Measurements from ENCODE around the gene GARS1.
"Not testable (repeated sequence)": the region's sequence is repeated elsewhere in the genome, so short reads cannot be mapped to it uniquely, and the experiment has no call there.

GARS1 gene

DNA sequence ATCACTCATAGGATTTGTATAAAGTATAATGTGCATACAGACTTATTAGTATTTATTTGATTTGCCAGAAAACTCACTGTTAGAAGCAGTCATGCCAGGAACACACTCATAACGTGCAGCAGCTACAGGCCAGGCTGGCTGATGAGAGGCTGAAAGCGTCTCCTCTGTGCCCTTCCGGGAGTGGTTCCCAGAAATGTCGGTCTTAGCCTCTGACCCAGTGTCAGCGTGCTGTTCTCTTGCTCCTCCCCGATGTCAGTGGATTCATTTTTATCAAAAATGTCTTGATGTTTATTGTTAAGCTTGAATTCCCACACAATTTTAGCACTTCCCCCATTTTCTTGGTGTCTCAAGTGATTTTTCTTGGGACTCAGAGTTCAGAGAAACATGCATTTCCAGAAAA, 33.3 kb upstream of the GARS1 start:
- no peak overlapping the region for H3K4me3 ChIP-seq (ENCODE audit: low read length)
- no peak overlapping the region for H2AFZ ChIP-seq (ENCODE audit: low read depth, low read length)
- H3K4me1 ChIP-seq (ENCODE audit: insufficient read depth, low read length) = peaks cover 19% of the 10 kb centered on the region
- H3K27me3 ChIP-seq (ENCODE audit: insufficient read depth, low read length) = no peaks in the 10 kb centered on the region
- no peaks in the 10 kb centered on the region for H3K9me3 ChIP-seq (ENCODE audit: low read length)
- peaks cover 11% of the 10 kb centered on the region for H3K36me3 ChIP-seq (ENCODE audit: insufficient read depth, low read length)

DNA sequence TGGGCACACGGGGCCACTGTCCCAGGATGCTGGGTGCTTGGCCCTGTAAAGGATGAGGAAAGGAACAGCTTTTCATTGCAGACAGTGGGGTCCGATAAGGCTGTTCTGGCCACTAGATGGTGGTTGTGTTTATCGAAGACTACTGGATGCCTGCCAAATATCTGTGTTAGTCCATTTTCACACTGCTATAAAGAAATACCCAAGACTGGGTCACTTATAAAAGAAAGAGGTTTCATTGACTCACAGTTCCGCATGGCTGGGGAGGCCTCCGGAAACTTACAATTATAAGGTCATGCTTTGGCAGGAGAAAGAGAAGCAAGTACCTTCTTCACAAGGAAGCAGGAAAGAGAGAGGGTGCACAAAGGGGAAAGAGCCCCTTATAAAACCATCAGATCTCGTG, 32.2 kb upstream of the GARS1 start:
- H3K4me1 ChIP-seq (ENCODE audit: insufficient read depth, low read length) = peaks cover 8% of the 10 kb centered on the region
- H2AFZ ChIP-seq (ENCODE audit: low read depth, low read length) = no peak overlapping the region
- H3K9me3 ChIP-seq (ENCODE audit: low read length) = no peaks in the 10 kb centered on the region
- H3K27me3 ChIP-seq (ENCODE audit: insufficient read depth, low read length) = no peaks in the 10 kb centered on the region
- H3K4me3 ChIP-seq (ENCODE audit: low read length) = no peak overlapping the region
- H3K36me3 ChIP-seq (ENCODE audit: insufficient read depth, low read length) = peaks cover 19% of the 10 kb centered on the region

DNA sequence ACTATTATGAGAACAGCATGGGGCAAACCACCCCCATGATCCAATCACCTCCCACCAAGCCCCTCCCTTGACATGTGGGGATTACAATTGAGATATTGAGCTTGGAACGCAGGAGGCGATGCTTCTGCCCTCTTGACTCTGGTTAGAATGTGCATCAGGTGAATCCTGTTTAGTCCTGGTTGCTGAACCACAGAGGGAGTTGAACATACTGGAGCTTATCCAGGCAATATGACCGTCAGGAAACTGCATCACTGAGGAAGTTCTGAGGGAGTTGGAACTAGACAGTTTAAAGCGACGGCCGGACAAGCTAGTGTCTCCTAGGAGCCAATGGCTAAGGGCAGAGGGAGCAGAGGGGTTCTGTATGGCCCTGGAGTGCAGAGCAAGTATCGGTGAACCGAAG, 31.8 kb upstream of the GARS1 start:
- Histone ChIP-seq H3K9me3 (ENCODE audit: low read length) (no peaks in the 10 kb centered on the region), H2AFZ (ENCODE audit: low read depth, low read length) (no peak overlapping the region), H3K27me3 (ENCODE audit: insufficient read depth, low read length) (no peaks in the 10 kb centered on the region), H3K4me3 (ENCODE audit: low read length) (no peak overlapping the region), H3K4me1 (ENCODE audit: insufficient read depth, low read length) (peaks cover 5% of the 10 kb centered on the region), H3K36me3 (ENCODE audit: insufficient read depth, low read length) (peaks cover 21% of the 10 kb centered on the region)

DNA sequence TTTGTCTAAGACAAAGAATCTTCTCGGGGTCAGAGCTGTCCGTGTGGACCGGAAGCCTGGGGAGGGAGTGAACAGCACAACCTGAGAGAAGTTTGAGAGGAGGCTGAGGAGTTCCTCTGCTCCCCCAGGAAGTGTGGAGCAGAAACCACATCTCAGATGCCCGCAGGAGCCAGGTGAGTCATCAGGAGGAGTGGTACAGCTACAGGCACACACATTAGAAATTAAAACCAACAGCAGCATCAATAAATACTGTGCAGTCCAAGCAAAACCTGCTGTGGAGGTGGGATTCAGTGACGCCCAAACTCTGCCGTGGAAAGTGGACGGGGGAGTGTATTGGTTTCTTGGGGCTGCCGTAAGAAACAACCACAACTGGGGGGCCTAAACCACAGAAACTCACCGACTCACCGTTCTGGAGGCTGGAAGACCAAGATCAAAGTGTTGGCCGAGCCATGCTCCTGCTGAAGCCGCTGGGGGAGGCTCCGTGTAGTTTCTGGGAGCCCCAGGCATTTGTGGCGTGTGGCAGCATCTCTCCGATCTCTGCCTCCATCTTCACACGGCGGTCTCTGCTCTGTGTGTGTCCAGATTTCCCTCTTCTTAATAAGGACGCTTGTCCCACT, 31.2 kb upstream of the GARS1 start:
- H3K27me3 ChIP-seq (ENCODE audit: insufficient read depth, low read length) = no peaks in the 10 kb centered on the region
- H3K4me3 ChIP-seq (ENCODE audit: low read length) = no peak overlapping the region
- no peak overlapping the region for H2AFZ ChIP-seq (ENCODE audit: low read depth, low read length)
- H3K4me1 ChIP-seq (ENCODE audit: insufficient read depth, low read length) = peaks cover 5% of the 10 kb centered on the region
- H3K36me3 ChIP-seq (ENCODE audit: insufficient read depth, low read length) = peaks cover 26% of the 10 kb centered on the region
- H3K9me3 ChIP-seq (ENCODE audit: low read length) = no peaks in the 10 kb centered on the region

DNA sequence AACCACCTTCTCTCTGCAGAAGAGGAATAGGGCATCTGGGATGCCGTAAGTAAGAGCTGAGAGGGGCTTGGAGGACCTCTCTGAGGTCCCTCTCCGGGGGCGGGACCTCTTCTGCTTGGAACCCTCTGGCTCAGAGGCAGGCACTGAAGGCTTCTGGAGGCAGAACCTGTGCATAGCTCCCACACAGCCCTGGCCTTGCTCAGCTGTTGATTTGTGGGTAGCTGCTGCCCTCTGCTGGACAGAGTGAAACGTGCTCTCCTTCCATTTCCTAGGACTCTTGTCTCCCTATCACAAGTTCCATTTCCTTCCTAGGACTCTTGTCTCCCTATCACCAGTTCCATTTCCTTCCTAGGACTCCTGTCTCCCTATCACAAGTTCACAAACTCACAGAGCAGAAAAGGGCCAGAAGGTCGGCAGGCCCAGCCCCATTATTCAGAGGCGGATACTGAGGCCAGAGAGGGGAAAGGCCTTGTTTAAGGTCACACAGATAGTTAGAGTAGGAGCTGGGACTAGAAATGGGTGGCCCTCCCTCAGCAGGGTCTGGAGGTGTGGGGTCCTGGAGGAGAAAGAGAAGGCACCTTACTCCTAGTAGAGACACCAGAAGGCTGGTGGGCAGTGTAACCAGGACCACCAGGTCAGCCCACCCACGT, 30.3 kb upstream of the GARS1 start:
- no peak overlapping the region for H3K4me3 ChIP-seq (ENCODE audit: low read length)
- no peak overlapping the region for H2AFZ ChIP-seq (ENCODE audit: low read depth, low read length)
- no peaks in the 10 kb centered on the region for H3K27me3 ChIP-seq (ENCODE audit: insufficient read depth, low read length)
- peaks cover 4% of the 10 kb centered on the region for H3K4me1 ChIP-seq (ENCODE audit: insufficient read depth, low read length)
- H3K9me3 ChIP-seq (ENCODE audit: low read length) = no peaks in the 10 kb centered on the region
- H3K36me3 ChIP-seq (ENCODE audit: insufficient read depth, low read length) = peaks cover 29% of the 10 kb centered on the region

DNA sequence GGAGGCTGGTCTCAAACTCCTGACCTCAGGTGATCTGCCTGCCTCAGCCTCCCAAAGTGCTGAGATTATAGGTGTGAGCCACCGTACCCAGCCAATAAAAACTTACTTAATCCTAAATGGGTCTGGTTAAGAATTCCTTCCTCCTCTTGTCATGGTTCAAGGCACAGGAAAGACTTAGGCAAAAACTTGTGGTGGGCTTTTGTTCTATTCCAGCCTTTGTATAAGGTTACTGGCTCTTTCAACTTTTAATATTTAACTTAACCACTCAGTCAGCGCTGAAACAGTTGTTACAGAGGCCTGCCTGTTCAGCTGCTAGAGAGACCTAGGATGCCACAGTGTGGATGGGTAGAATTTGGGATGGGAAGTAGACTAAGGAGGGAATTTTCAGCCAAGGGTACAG, 28.1 kb upstream of the GARS1 start:
- Histone ChIP-seq H3K9me3 (ENCODE audit: low read length) (no peaks in the 10 kb centered on the region), H3K27me3 (ENCODE audit: insufficient read depth, low read length) (no peaks in the 10 kb centered on the region), H3K4me3 (ENCODE audit: low read length) (no peak overlapping the region), H3K4me1 (ENCODE audit: insufficient read depth, low read length) (no peaks in the 10 kb centered on the region), H2AFZ (ENCODE audit: low read depth, low read length) (no peak overlapping the region), H3K36me3 (ENCODE audit: insufficient read depth, low read length) (peaks cover 26% of the 10 kb centered on the region)

DNA sequence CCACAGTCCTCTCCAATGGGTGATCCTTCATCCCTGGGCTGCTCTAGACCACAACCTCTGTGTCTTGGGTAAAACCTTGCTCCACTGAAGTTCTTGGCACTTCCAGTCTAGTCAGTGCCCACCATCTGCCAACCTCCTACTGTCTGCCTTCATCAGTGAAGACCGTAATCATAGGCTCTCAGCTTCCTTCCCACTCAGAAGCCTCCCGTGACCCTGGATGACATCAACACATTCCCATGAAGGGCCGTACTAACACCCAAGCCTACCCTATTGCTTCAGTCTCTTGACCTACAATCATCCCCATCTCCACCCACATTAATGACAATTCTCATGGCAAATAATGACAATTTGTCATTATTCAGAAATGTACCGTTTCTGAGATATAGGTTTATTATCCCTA, 27.6 kb upstream of the GARS1 start:
- Histone ChIP-seq H3K4me1 (ENCODE audit: insufficient read depth, low read length) (no peaks in the 10 kb centered on the region), H2AFZ (ENCODE audit: low read depth, low read length) (no peak overlapping the region), H3K36me3 (ENCODE audit: insufficient read depth, low read length) (peaks cover 26% of the 10 kb centered on the region), H3K9me3 (ENCODE audit: low read length) (no peaks in the 10 kb centered on the region), H3K4me3 (ENCODE audit: low read length) (no peak overlapping the region), H3K27me3 (ENCODE audit: insufficient read depth, low read length) (no peaks in the 10 kb centered on the region)

DNA sequence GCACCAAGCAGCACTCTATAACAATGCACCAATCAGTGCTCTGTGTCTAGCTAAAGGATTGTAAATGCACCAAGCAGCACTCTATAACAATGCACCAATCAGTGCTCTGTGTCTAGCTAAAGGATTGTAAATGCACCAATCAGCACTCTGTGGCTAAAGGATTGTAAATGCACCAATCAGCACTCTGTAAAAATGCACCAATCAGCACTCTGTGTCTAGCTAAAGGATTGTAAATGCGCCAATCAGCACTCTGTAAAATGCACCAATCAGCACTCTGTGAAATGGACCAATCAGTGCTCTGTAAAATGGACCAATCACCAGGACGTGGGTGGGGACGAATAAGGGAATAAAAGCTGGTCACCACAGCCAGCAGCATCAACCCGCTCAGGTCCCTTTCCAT, 24.4 kb upstream of the GARS1 start:
- not testable (repeated sequence) for H2AFZ ChIP-seq (ENCODE audit: low read depth, low read length); H3K4me3 ChIP-seq (ENCODE audit: low read length); H3K4me1 ChIP-seq (ENCODE audit: insufficient read depth, low read length); H3K27me3 ChIP-seq (ENCODE audit: insufficient read depth, low read length)
- peaks cover 11% of the 10 kb centered on the region for H3K9me3 ChIP-seq (ENCODE audit: low read length)
- H3K36me3 ChIP-seq (ENCODE audit: insufficient read depth, low read length) = peaks cover 31% of the 10 kb centered on the region

DNA sequence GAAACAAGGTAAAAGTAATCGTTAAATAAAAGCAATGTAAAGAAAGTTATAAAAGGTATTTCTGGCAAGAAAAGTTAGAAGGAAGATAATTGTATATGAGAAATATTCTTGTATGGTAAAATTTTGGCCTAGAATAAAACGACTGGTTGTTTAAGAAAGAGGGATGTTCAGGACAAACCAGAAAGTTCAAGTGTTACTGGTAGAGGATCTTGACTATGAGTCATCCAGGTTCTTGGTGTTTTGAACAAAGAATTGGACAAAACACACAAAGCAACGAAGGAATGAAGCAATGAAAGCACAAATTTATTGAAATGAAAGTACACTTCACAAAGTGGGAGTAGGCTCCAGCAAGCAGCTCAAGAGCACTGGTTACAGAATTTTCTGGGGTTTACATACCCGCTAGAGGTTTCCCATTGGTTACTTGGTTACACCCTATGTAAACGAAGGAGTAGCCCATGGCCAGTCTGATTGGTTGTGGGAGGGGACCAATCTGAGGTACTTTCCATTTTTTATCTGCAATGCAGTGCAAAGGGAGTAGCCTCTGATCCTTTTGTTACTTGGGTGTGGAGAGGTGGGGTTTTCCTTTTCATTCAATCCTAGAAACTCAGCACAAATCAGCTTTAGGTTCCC, 22.4 kb upstream of the GARS1 start:
- H3K4me3 ChIP-seq (ENCODE audit: low read length) = no peak overlapping the region
- H3K27me3 ChIP-seq (ENCODE audit: insufficient read depth, low read length) = no peaks in the 10 kb centered on the region

DNA sequence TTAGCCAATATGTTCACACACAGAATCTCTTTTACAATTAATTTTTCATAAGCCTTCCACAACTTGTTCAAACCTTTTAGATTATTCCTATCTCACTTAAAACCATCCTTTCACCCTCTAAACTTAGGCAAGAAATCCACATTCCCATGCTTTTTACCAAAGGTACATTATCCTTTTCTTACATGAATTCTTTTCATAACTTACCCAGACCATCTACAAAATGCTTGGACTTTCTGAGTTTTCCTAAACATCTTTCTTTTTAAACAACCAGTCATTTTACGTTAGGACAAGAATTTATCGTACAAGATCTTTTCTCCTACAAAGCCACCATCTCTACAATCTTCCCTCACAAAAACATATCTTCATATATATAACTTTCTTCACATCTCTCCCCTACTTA, 18.8 kb upstream of the GARS1 start:
- H3K27me3 ChIP-seq (ENCODE audit: insufficient read depth, low read length) = no peaks in the 10 kb centered on the region
- H3K9me3 ChIP-seq (ENCODE audit: low read length) = peaks cover 34% of the 10 kb centered on the region
- no peak overlapping the region for H2AFZ ChIP-seq (ENCODE audit: low read depth, low read length)
- H3K36me3 ChIP-seq (ENCODE audit: insufficient read depth, low read length) = peaks cover 38% of the 10 kb centered on the region
- H3K4me1 ChIP-seq (ENCODE audit: insufficient read depth, low read length) = no peaks in the 10 kb centered on the region
- H3K4me3 ChIP-seq (ENCODE audit: low read length) = no peak overlapping the region

More for the DNA sequence above, 22.4 kb upstream of the GARS1 start:
- Histone ChIP-seq H3K9me3 (ENCODE audit: low read length) (peaks cover 21% of the 10 kb centered on the region), H3K4me1 (ENCODE audit: insufficient read depth, low read length) (no peaks in the 10 kb centered on the region), H3K36me3 (ENCODE audit: insufficient read depth, low read length) (peaks cover 25% of the 10 kb centered on the region), H2AFZ (ENCODE audit: low read depth, low read length) (no peak overlapping the region)

DNA sequence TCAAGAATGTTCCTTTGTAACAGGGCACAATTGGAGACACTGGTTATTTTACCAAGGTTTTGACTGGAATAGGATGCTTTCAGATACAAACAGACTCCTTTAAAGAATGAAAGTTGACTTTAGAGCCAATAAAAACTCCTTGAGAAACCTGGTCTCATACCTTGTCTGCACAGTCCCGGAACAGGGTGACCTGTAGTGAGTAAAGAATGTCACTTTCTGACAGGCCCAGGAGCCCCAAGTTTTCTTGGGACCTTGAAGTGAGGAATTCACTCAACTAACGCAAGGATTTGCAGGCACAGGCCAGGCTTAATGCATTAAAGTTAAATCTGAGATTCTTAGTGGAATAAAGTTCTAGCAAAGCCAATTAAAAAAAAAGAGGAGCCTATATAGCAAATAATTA, 11.5 kb upstream of the GARS1 start:
- Histone ChIP-seq H3K27me3 (ENCODE audit: insufficient read depth, low read length) (no peaks in the 10 kb centered on the region), H3K36me3 (ENCODE audit: insufficient read depth, low read length) (peaks cover 45% of the 10 kb centered on the region), H3K4me1 (ENCODE audit: insufficient read depth, low read length) (no peaks in the 10 kb centered on the region), H3K4me3 (ENCODE audit: low read length) (no peak overlapping the region), H3K9me3 (ENCODE audit: low read length) (peaks cover 13% of the 10 kb centered on the region), H2AFZ (ENCODE audit: low read depth, low read length) (no peak overlapping the region)

DNA sequence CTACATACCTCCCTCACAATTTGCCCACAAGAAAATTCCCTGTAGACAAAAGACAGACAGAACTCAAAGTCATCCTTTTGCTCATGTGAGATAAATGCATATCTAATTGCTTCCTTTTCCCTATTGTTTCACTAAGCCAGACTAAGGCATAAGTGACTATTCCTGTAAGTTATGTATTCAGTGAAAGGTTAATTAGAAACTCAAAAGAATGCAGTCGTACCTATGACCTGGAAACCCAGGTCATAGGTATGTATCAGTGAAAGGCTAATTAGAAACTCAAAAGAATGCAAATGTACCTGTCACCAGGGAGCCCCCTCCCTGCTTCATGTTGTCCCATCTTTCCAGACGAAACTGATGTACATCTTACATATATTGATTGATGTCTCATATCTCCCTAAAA, 10.3 kb upstream of the GARS1 start:
- Histone ChIP-seq H2AFZ (ENCODE audit: low read depth, low read length) (no peak overlapping the region), H3K9me3 (ENCODE audit: low read length) (peaks cover 8% of the 10 kb centered on the region), H3K4me1 (ENCODE audit: insufficient read depth, low read length) (no peaks in the 10 kb centered on the region), H3K27me3 (ENCODE audit: insufficient read depth, low read length) (no peaks in the 10 kb centered on the region), H3K4me3 (ENCODE audit: low read length) (no peak overlapping the region), H3K36me3 (ENCODE audit: insufficient read depth, low read length) (peaks cover 33% of the 10 kb centered on the region)

DNA sequence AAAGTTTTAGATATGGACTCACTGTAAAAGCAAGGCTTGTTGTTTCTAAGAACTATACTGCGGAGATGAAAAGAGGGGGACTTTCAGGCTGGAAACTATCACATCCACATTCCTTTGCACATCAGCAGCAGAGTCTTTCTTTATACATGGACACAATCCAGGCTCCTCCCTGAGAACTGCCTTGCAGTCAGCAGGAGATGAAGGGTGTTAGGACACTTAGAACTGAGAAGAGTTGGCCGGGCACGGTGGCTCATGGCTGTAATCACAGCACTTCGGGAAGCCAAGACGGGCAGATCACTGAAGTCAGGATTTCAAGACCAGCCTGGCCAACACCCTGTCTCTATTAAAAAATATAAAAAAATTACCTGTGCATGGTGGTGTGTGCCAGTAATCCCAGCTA, 9.7 kb upstream of the GARS1 start:
- Histone ChIP-seq H3K36me3 (ENCODE audit: insufficient read depth, low read length) (peaks cover 32% of the 10 kb centered on the region), H3K27me3 (ENCODE audit: insufficient read depth, low read length) (no peaks in the 10 kb centered on the region), H2AFZ (ENCODE audit: low read depth, low read length) (no peak overlapping the region), H3K4me1 (ENCODE audit: insufficient read depth, low read length) (no peaks in the 10 kb centered on the region), H3K9me3 (ENCODE audit: low read length) (peaks cover 8% of the 10 kb centered on the region), H3K4me3 (ENCODE audit: low read length) (no peak overlapping the region)

Measured in neuron (in vitro differentiated cells).